OCI-LY7 (cell line): ENCODE measurements around the gene KYAT1. TPM values are rescaled to one million over a fixed set of nuclear protein-coding genes. Genes with fewer than 3 reads are reported as not detected.

ENCODE experiments used
- BruUV-seq: library from RNA; stranded (reverse); fragments of 400-500 nt; replicated peaks from 2 replicates; lab custom pipeline; 2021; lab: Mats Ljungman, UMichigan
- CTCF ChIA-PET: fragments of 300-600 bp; sonication (Branson Sonifier 250); formaldehyde crosslinking; loops from one replicate; lab custom pipeline; 2022; ENCODE audit warnings: antibody characterized with exemption; ENCODE audit not compliant: unreplicated experiment; lab: Charles Lee
- POLR2A ChIA-PET: fragments of 300-600 bp; sonication (Branson Sonifier 250); formaldehyde crosslinking; loops from one replicate; lab custom pipeline; 2022; ENCODE audit warnings: antibody characterized with exemption; lab: Charles Lee
- DNase-seq: peaks from one replicate; pipeline ENCODE4 v3.0.0-alpha.2; 2015; ENCODE audit warnings: low spot score
- H2AFZ ChIP-seq: fragments of 200-600 bp; sonication (generic), shearing (Covaris generic); 2 replicates; pipeline ENCODE4 v1.6.1; 2014; ENCODE audit warnings: mild to moderate bottlenecking, antibody characterized with exemption, low read length, moderate library complexity
- H3K27ac ChIP-seq: fragments of 200-600 bp; sonication (generic); 2 replicates; pipeline ENCODE4 v1.5.1; 2014; ENCODE audit warnings: mixed run types, low read depth, mild to moderate bottlenecking, moderate library complexity, low read length, inconsistent platforms; ENCODE audit not compliant: poor library complexity, severe bottlenecking
- H3K36me3 ChIP-seq: fragments of 200-600 bp; sonication (generic); 2 replicates; pipeline ENCODE4 v1.6.1; 2014; ENCODE audit warnings: mild to moderate bottlenecking, antibody characterized with exemption, low read length, moderate library complexity, mixed read lengths; ENCODE audit not compliant: insufficient read depth
- H3K4me1 ChIP-seq: fragments of 200-600 bp; sonication (generic); 2 replicates; pipeline ENCODE4 v1.5.1; 2014; ENCODE audit warnings: mild to moderate bottlenecking, low read length; ENCODE audit not compliant: insufficient read depth, poor library complexity, severe bottlenecking
- H3K4me2 ChIP-seq: fragments of 200-600 bp; sonication (generic); 2 replicates; pipeline ENCODE4 v1.6.1; 2014; ENCODE audit warnings: mild to moderate bottlenecking, low read length
- H3K4me3 ChIP-seq: fragments of 200-600 bp; sonication (generic); 2 replicates; pipeline ENCODE4 v1.5.1; 2014; ENCODE audit warnings: mild to moderate bottlenecking, low read depth, low read length; ENCODE audit not compliant: poor library complexity, severe bottlenecking
- H3K79me2 ChIP-seq: fragments of 200-600 bp; sonication (generic); 2 replicates; pipeline ENCODE4 v1.6.1; 2016; ENCODE audit warnings: low read depth, mild to moderate bottlenecking, low read length, moderate library complexity, mixed read lengths; ENCODE audit not compliant: insufficient read depth
- H3K9me2 ChIP-seq: fragments of 200-600 bp; sonication (generic); 2 replicates; pipeline ENCODE4 v1.6.1; 2016; ENCODE audit warnings: mild to moderate bottlenecking, low read length, mixed read lengths; ENCODE audit not compliant: insufficient read depth
- H3K9me3 ChIP-seq: fragments of 200-600 bp; sonication (generic); 2 replicates; pipeline ENCODE4 v1.6.1; 2014; ENCODE audit warnings: mild to moderate bottlenecking, mixed run types, low read length, mixed read lengths
- H4K20me1 ChIP-seq: fragments of 200-600 bp; sonication (generic); 2 replicates; pipeline ENCODE4 v1.6.1; 2014; ENCODE audit warnings: mild to moderate bottlenecking, antibody characterized with exemption, low read length, moderate library complexity, mixed read lengths; ENCODE audit not compliant: insufficient read depth
- EZH2phosphoT487 ChIP-seq: fragments of 200-600 bp; sonication (generic); IDR thresholded peaks from 2 replicates; pipeline ENCODE4 v1.6.1; 2018; ENCODE audit warnings: low read depth, borderline replicate concordance, mild to moderate bottlenecking, mixed run types, antibody characterized with exemption, low read length, moderate library complexity, mixed read lengths
- intact Hi-C: fragments of 100-400 bp; cut with micrococcal nuclease; formaldehyde crosslinking; loops from one replicate; pipeline ENCODE4 v1.10.0; 2022; ENCODE audit not compliant: unreplicated experiment
- total RNA-seq, 2 experiments: library from RNA; depleted of rRNA in 1 of 2; stranded (reverse); fragments of >200 nt in 1 of 2; shearing (Covaris generic) in 1 of 2; gene quantifications; 2 replicates each; pipeline ENCODE4 v1.2.3, GENCODE V29; 2014 to 2022
- TF ChIP-seq, protein P1 (sequence below): fragments of 200-600 bp; sonication (generic); conservative IDR thresholded peaks from 2 replicates; pipeline ENCODE4 v1.5.1; 2014; ENCODE audit warnings: mild to moderate bottlenecking, antibody characterized with exemption, low read length, moderate library complexity, mixed read lengths

The KYAT1 gene
- total RNA-seq, 2 experiments from 2014 or later = 28.3 to 44.7 TPM

DNA sequence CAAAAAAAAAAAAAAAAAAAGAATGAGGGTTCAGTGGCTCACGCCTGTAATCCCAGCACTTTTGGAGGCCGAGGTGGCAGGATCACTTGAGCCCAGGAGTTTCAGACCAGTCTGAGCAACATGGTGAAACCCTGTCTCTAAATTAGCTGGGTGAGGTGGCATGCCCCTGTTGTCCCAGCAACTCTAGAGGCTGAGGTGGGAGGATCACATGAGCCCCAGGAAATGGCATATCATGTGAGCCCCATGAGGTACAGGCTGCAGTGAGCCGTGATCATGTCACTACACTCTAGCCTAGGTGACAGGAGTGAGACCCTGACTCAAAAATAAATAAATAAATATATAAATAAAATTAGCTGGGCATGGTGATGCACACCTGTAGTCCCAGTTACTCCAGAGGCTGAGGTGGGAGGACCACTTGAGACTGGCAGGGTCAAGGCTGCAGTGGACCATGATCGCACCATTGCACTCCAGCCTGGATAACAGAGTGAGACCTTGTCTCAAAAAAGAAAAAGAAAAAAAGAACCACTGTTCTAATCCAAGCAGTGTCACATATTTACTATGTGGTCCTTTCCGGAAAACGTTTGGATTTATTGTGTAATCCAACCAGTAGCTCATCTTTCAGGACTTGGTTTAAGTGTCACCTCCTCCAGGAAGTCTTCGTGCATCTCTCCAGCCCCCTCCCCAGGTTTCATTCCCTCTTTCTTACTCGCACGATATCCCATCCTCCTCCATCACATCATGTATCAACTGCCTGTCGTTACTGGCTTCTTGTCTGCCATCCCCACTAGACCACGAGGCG lies 39.9 kb downstream of the KYAT1 start:
- no peak overlapping the region for H3K4me3 ChIP-seq
- DNase-seq = no peak
- BruUV-seq = no TSS peak
- no peaks in the 10 kb centered on the region for H3K9me3 ChIP-seq
- H3K79me2 ChIP-seq = no peaks in the 10 kb centered on the region
- no peaks in the 10 kb centered on the region for H3K4me1 ChIP-seq
- no peaks in the 10 kb centered on the region for H3K9me2 ChIP-seq
- ChIA-PET POLR2A (no interaction called here), CTCF (no interaction called here)
- H3K27ac ChIP-seq = no peak overlapping the region
- H2AFZ ChIP-seq = no peak overlapping the region
- H3K4me2 ChIP-seq = no peak overlapping the region
- H4K20me1 ChIP-seq = no peaks in the 10 kb centered on the region
- H3K36me3 ChIP-seq = peaks cover 54% of the 10 kb centered on the region
- no peak for TF ChIP-seq EZH2phosphoT487
- intact Hi-C loops = no loop called here

GRCh38 chr9:128840524-128840923 lies 41.2 kb downstream of the KYAT1 start:
- no peak overlapping the region for H3K4me3 ChIP-seq
- BruUV-seq = no TSS peak
- H2AFZ ChIP-seq = no peak overlapping the region
- no peaks in the 10 kb centered on the region for H4K20me1 ChIP-seq
- no peak for DNase-seq
- H3K79me2 ChIP-seq = no peaks in the 10 kb centered on the region
- intact Hi-C loops = no loop called here
- no peaks in the 10 kb centered on the region for H3K4me1 ChIP-seq
- POLR2A ChIA-PET = interaction anchor here (0.7 kb wide), 1 partner anchor 172 kb away, joined by 4 read pairs; no protein-coding TSS in a partner anchor
- no peak overlapping the region for H3K27ac ChIP-seq
- H3K9me3 ChIP-seq = no peaks in the 10 kb centered on the region
- H3K36me3 ChIP-seq = peaks cover 63% of the 10 kb centered on the region
- TF ChIP-seq, protein P1, sequence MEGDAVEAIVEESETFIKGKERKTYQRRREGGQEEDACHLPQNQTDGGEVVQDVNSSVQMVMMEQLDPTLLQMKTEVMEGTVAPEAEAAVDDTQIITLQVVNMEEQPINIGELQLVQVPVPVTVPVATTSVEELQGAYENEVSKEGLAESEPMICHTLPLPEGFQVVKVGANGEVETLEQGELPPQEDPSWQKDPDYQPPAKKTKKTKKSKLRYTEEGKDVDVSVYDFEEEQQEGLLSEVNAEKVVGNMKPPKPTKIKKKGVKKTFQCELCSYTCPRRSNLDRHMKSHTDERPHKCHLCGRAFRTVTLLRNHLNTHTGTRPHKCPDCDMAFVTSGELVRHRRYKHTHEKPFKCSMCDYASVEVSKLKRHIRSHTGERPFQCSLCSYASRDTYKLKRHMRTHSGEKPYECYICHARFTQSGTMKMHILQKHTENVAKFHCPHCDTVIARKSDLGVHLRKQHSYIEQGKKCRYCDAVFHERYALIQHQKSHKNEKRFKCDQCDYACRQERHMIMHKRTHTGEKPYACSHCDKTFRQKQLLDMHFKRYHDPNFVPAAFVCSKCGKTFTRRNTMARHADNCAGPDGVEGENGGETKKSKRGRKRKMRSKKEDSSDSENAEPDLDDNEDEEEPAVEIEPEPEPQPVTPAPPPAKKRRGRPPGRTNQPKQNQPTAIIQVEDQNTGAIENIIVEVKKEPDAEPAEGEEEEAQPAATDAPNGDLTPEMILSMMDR = no peak
- TF ChIP-seq EZH2phosphoT487 = no peak
- CTCF ChIA-PET = no interaction called here
- no peak overlapping the region for H3K4me2 ChIP-seq
- no peaks in the 10 kb centered on the region for H3K9me2 ChIP-seq

DNA sequence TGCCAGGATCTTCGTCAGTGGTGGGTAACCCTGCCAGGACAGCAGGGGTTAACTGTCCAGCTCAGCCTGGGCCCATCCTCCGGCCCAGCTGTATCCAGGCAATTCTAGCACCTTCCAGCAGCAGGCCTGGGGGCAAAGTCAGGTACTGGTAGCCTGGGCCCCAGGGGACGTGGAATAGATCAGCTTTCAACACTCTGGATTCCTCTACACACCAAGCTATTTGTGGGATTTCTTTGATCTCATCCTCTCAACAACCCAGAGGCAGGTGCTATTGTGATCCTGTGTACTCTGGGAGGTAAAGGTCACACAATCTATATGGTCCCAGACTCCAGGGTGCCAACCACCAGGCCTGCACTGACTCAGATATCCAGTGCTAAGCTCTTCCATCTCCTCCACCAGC lies 43.4 kb downstream of the KYAT1 start:
- Histone ChIP-seq H4K20me1 (no peaks in the 10 kb centered on the region), H3K79me2 (no peaks in the 10 kb centered on the region), H3K36me3 (peaks cover 61% of the 10 kb centered on the region), H3K4me1 (no peaks in the 10 kb centered on the region), H3K9me3 (no peaks in the 10 kb centered on the region), H3K27ac (no peak overlapping the region), H3K9me2 (no peaks in the 10 kb centered on the region), H3K4me3 (no peak overlapping the region), H3K4me2 (no peak overlapping the region), H2AFZ (no peak overlapping the region)
- no TSS peak for BruUV-seq
- TF ChIP-seq, protein P1 = no peak
- TF ChIP-seq EZH2phosphoT487 = no peak
- intact Hi-C loops = no loop called here
- CTCF ChIA-PET = no interaction called here
- POLR2A ChIA-PET = interaction anchor here (0.6 to 1.5 kb wide), 2 partner anchors 9 to 60 kb away, joined by 4 read pairs; partner anchors contain the start of gene SPOUT1
- DNase-seq = no peak
